KMS-11 (cell line): ENCODE results near the gene XRCC3.

ENCODE experiments used
- H2AFZ ChIP-seq: fragments of 200-600 bp; sonication (generic); 2 replicates; pipeline ENCODE4 v1.6.1; 2016; ENCODE audit warnings: antibody characterized with exemption, mixed run types, low read depth
- H3K27ac ChIP-seq: fragments of 200-600 bp; sonication (generic); 2 replicates; pipeline ENCODE4 v1.6.1; 2016; ENCODE audit warnings: mild to moderate bottlenecking, mixed run types
- H3K27me3 ChIP-seq: fragments of 200-600 bp; sonication (generic); 2 replicates; pipeline ENCODE4 v1.6.1; 2017; ENCODE audit warnings: mild to moderate bottlenecking, low read depth, mixed run types, moderate library complexity; ENCODE audit not compliant: insufficient read depth
- H3K36me3 ChIP-seq: fragments of 200-600 bp; sonication (generic); 2 replicates; pipeline ENCODE4 v1.6.1; 2017; ENCODE audit warnings: mild to moderate bottlenecking, mixed run types; ENCODE audit not compliant: insufficient read depth
- H3K4me1 ChIP-seq: fragments of 200-600 bp; sonication (generic); 2 replicates; pipeline ENCODE4 v1.6.1; 2016; ENCODE audit warnings: mild to moderate bottlenecking, low read depth, mixed run types; ENCODE audit not compliant: poor library complexity, severe bottlenecking
- H3K4me2 ChIP-seq: fragments of 200-600 bp; sonication (generic); 2 replicates; pipeline ENCODE4 v1.7.0; 2016; ENCODE audit warnings: mild to moderate bottlenecking, mixed run types
- H3K4me3 ChIP-seq: fragments of 200-600 bp; sonication (generic); IDR thresholded peaks from 2 replicates; pipeline ENCODE4 v1.6.1; 2017; ENCODE audit warnings: low read depth, low read length, mixed read lengths; ENCODE audit not compliant: insufficient read depth
- H3K79me2 ChIP-seq: fragments of 200-600 bp; sonication (generic); 2 replicates; pipeline ENCODE4 v1.6.1; 2016; ENCODE audit warnings: low read depth, mixed run types; ENCODE audit not compliant: insufficient read depth
- H3K9ac ChIP-seq: fragments of 200-600 bp; sonication (generic); 2 replicates; pipeline ENCODE4 v1.6.1; 2016; ENCODE audit warnings: mild to moderate bottlenecking, mixed run types
- H4K20me1 ChIP-seq: fragments of 200-600 bp; sonication (generic); 2 replicates; pipeline ENCODE4 v1.6.1; 2016; ENCODE audit warnings: mild to moderate bottlenecking, mixed run types; ENCODE audit not compliant: insufficient read depth
- TF ChIP-seq, protein P1 (sequence below): fragments of 200-600 bp; sonication (generic); conservative IDR thresholded peaks from 2 replicates; pipeline ENCODE4 v1.6.1; 2017; ENCODE audit warnings: low read depth, mild to moderate bottlenecking, antibody characterized with exemption, low read length, moderate library complexity, mixed read lengths

XRCC3 gene

DNA sequence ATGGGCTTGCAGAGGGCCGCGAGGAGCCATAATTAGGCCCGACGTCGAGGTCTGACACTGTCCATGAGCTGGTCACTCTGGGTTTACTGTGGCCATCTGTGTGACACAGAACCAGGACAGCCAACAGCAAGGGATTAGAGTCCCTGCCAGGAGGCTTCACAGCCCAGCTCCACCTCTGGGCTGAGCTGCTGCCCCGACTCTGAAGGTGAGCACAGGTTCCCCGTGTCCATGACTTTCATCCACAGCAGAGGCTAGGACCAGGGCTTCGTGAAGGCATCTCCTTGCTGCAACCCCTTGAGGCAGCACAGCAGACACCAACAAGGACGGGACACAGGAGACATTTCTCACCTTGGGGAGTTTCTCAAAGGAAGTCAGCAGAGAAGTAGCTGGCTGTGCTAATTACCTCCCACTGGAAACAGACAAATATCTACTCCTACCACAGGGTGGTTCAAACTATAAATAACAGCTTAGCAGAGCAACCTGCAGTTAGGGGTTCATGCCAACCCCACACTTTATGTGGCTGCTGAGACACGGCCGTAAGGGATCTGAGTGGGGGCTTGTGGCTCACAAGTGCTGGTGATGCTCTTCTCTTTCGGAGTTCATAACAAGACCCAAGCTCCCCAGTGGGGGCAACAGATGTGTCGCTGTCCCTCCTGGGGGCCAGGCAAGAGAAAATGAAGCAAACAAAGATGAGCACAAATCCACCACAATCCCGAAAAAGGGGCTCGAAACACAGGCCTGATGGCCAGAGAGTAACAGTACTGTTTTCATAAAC is 29.6 kb upstream of the XRCC3 start:
- no peaks in the 10 kb centered on the region for H3K79me2 ChIP-seq
- peaks cover 12% of the 10 kb centered on the region for H3K4me1 ChIP-seq
- H4K20me1 ChIP-seq = no peaks in the 10 kb centered on the region
- no peak overlapping the region for H3K9ac ChIP-seq
- TF ChIP-seq, protein P1, sequence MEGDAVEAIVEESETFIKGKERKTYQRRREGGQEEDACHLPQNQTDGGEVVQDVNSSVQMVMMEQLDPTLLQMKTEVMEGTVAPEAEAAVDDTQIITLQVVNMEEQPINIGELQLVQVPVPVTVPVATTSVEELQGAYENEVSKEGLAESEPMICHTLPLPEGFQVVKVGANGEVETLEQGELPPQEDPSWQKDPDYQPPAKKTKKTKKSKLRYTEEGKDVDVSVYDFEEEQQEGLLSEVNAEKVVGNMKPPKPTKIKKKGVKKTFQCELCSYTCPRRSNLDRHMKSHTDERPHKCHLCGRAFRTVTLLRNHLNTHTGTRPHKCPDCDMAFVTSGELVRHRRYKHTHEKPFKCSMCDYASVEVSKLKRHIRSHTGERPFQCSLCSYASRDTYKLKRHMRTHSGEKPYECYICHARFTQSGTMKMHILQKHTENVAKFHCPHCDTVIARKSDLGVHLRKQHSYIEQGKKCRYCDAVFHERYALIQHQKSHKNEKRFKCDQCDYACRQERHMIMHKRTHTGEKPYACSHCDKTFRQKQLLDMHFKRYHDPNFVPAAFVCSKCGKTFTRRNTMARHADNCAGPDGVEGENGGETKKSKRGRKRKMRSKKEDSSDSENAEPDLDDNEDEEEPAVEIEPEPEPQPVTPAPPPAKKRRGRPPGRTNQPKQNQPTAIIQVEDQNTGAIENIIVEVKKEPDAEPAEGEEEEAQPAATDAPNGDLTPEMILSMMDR = no peak
- H3K36me3 ChIP-seq = no peaks in the 10 kb centered on the region
- no peak overlapping the region for H2AFZ ChIP-seq
- no peak overlapping the region for H3K4me3 ChIP-seq
- H3K27ac ChIP-seq = no peak overlapping the region
- no peak overlapping the region for H3K4me2 ChIP-seq
- no peaks in the 10 kb centered on the region for H3K27me3 ChIP-seq

DNA sequence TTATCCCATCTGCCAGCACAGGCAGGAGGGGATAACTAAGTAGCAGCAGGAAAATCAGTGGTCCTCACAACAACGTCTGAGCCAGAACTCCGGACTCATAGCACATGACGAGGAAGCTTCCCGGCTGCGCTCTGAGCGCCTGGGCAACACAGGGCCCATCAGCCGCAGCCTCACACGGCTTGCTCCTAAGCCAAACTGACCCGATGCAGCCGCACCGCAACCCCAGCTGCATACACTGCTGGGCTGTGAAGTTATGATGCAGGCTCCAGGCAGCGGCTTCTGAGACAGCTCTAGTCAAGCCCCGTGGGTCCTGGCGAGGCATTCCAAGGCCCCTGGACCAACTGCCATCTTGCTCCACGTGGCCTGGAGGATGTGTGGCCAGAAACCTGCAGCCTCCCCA is 28.4 kb upstream of the XRCC3 start:
- Histone ChIP-seq H3K4me2 (no peak overlapping the region), H3K36me3 (no peaks in the 10 kb centered on the region), H3K27ac (no peak overlapping the region), H3K9ac (no peak overlapping the region), H4K20me1 (no peaks in the 10 kb centered on the region), H3K27me3 (no peaks in the 10 kb centered on the region), H3K4me3 (no peak overlapping the region), H3K79me2 (no peaks in the 10 kb centered on the region), H3K4me1 (peaks cover 8% of the 10 kb centered on the region), H2AFZ (no peak overlapping the region)
- TF ChIP-seq, protein P1 = no peak

DNA sequence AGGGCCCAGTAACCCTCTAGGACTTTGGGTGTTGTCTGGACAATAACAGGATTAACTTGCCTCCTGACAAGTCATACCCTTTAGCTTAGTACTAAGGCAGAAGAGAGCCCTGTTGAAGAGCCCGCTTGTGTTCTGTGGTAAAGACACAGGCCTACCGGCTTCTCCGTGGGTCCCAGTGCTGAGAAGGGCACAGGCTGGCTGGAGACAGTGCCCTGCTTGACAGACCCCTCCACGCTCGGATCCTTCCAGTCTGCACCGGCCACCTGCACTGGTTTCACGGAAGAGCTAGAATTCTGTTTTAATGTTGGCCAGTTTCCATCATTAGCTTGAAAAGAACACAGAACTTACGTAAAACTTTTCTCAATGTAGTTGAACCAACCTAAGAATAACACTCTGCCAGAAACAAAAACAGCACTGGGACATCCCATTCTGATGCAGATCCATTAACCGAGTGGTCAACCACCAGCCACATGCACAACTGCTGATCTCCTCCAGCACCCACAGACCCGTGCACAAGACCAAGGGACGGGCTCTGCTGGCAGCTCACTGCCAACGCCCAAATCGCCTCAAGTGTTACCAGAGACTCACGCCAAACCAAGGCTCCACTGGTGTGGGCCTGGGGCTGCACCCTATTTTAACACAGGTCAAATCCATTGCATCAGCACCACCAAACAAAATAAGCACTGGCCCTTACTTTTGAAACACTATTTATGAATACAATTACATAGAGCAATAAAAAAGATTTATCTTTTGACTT is 27.4 kb upstream of the XRCC3 start:
- no peaks in the 10 kb centered on the region for H3K36me3 ChIP-seq
- H3K9ac ChIP-seq = no peak overlapping the region
- TF ChIP-seq, protein P1 = no peak
- no peaks in the 10 kb centered on the region for H3K4me1 ChIP-seq
- H3K79me2 ChIP-seq = no peaks in the 10 kb centered on the region
- H2AFZ ChIP-seq = no peak overlapping the region
- no peak overlapping the region for H3K4me3 ChIP-seq
- no peaks in the 10 kb centered on the region for H4K20me1 ChIP-seq
- H3K27ac ChIP-seq = no peak overlapping the region
- no peak overlapping the region for H3K4me2 ChIP-seq
- no peaks in the 10 kb centered on the region for H3K27me3 ChIP-seq

DNA sequence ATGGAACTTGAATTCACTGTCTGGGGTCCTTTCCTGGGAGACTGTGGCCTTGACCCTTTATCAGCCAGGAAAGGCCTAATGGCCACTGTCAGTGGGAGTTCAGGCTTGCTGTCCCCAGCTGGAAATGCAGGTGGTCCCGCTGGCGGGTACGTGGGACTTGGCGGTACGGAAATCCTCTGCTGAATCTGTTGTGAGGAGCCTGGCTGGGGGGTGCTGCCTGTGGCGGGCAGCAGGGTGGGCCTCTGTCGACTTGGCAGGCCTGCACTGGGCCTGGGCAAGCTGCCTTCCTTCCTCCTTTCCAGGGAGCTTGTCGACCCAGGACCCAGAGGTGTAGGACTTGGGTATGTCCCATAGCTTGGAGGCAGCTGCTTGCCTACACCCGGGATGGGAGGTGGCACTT is 26.6 kb upstream of the XRCC3 start:
- TF ChIP-seq, protein P1 = no peak

More for the DNA sequence above, 26.6 kb upstream of the XRCC3 start:
- no peaks in the 10 kb centered on the region for H3K27me3 ChIP-seq
- no peak overlapping the region for H2AFZ ChIP-seq
- H3K79me2 ChIP-seq = no peaks in the 10 kb centered on the region
- H3K36me3 ChIP-seq = no peaks in the 10 kb centered on the region
- H3K4me2 ChIP-seq = no peak overlapping the region
- no peak overlapping the region for H3K4me3 ChIP-seq
- H3K9ac ChIP-seq = no peak overlapping the region
- H4K20me1 ChIP-seq = no peaks in the 10 kb centered on the region
- H3K27ac ChIP-seq = no peak overlapping the region
- no peaks in the 10 kb centered on the region for H3K4me1 ChIP-seq
